OCI-M1 (cell line): ENCODE data around the gene MILR1.
A peak's percentile ranks its signal among the peaks of the same experiment; 100 is the strongest.
"Not testable (repeated sequence)": the region's sequence is repeated elsewhere in the genome, so short reads cannot be mapped to it uniquely, and the experiment has no call there.

Source experiments
- DNase-seq: peaks from one replicate; lab custom pipeline; 2025; lab: John Stamatoyannopoulos, UW

Gene MILR1

GRCh38 chr17:64448665-64449512 is at the start of gene MILR1:
TSS of gene MILR1 (plus strand) at chr17:64449115. CDS start at chr17:64449169, 54 bp downstream.
- peak; percentile 98 for DNase-seq

GRCh38 chr17:64399767-64400156 is 49.2 kb upstream of the MILR1 start:
- DNase-seq, result no peak

GRCh38 chr17:64400642-64401041 is 48.3 kb upstream of the MILR1 start:
- no peak for DNase-seq

- DNase-seq, result no peak
Observed at GRCh38 chr17:64401244-64401860, 47.6 kb upstream of the MILR1 start.

- no peak for DNase-seq
Observed at GRCh38 chr17:64401941-64402340, 47.0 kb upstream of the MILR1 start.

GRCh38 chr17:64402469-64402868 is 46.4 kb upstream of the MILR1 start:
- no peak for DNase-seq

- no peak for DNase-seq
Observed at GRCh38 chr17:64403881-64404460, 44.9 kb upstream of the MILR1 start.

- peak; percentile 65 for DNase-seq
Observed at GRCh38 chr17:64406321-64407200, 42.4 kb upstream of the MILR1 start.

- DNase-seq, result no peak
Observed at GRCh38 chr17:64410750-64411490, 38.0 kb upstream of the MILR1 start.

GRCh38 chr17:64411999-64412771 is 36.7 kb upstream of the MILR1 start:
- DNase-seq, result peak; percentile 20

GRCh38 chr17:64412944-64413381 is 36.0 kb upstream of the MILR1 start:
- DNase-seq, result no peak

- DNase-seq, result no peak
Observed at GRCh38 chr17:64413513-64413912, 35.4 kb upstream of the MILR1 start.

GRCh38 chr17:64418506-64419339 is 30.2 kb upstream of the MILR1 start:
- peak; percentile 74 for DNase-seq

GRCh38 chr17:64420143-64420670 is 28.7 kb upstream of the MILR1 start:
- peak; percentile 85 for DNase-seq

- DNase-seq, result not testable (repeated sequence)
Observed at GRCh38 chr17:64422121-64422520, 26.8 kb upstream of the MILR1 start.

- no peak for DNase-seq
Observed at GRCh38 chr17:64423881-64424280, 25.0 kb upstream of the MILR1 start.

GRCh38 chr17:64424324-64424849 is 24.5 kb upstream of the MILR1 start:
- DNase-seq, result peak; percentile 32

- DNase-seq, result no peak
Observed at GRCh38 chr17:64425191-64425590, 23.7 kb upstream of the MILR1 start.

- DNase-seq, result no peak
Observed at GRCh38 chr17:64426596-64426995, 22.3 kb upstream of the MILR1 start.
